Epithelial cell of proximal tubule (primary cell): ENCODE results near the gene DLGAP4. TPM values are rescaled to one million over a fixed set of nuclear protein-coding genes. Genes with fewer than 3 reads are reported as not detected.
"Not testable (repeated sequence)": the region's sequence is repeated elsewhere in the genome, so short reads cannot be mapped to it uniquely, and the experiment has no call there.

ENCODE experiments used
- DNase-seq: peaks from one replicate; pipeline ENCODE4 v3.0.0-alpha.2; 2011; ENCODE audit warnings: low read depth
- H3K4me3 ChIP-seq: 2 replicates; pipeline ENCODE4 v1.5.1; 2011; ENCODE audit warnings: low read depth, mild to moderate bottlenecking, low read length
- CTCF ChIP-seq: conservative IDR thresholded peaks from 2 replicates; pipeline ENCODE4 v1.5.1; 2012; ENCODE audit warnings: low read depth, mild to moderate bottlenecking, low read length
- total RNA-seq: library from RNA; depleted of rRNA; stranded (reverse); fragments of >200 nt; gene quantifications from 2 replicates; pipeline ENCODE4 v1.2.3, GENCODE V29; 2015

Gene DLGAP4
- total RNA-seq, 1 donor from 2014 or later: 41.4 TPM

- no peak overlapping the region for H3K4me3 ChIP-seq
- TF ChIP-seq CTCF: no peak
- DNase-seq: no peak
Measured at GRCh38 chr20:36563374-36563773, 257.2 kb downstream of the DLGAP4 start.

- DNase-seq: not testable (repeated sequence)
Measured at GRCh38 chr20:36564078-36564725, 258.1 kb downstream of the DLGAP4 start.

GRCh38 chr20:36564726-36565121 is 258.6 kb downstream of the DLGAP4 start:
- not testable (repeated sequence) for H3K4me3 ChIP-seq, DNase-seq

More at GRCh38 chr20:36564078-36564725, 258.1 kb downstream of the DLGAP4 start:
- H3K4me3 ChIP-seq: not testable (repeated sequence)

- DNase-seq: no peak
- TF ChIP-seq CTCF: no peak
- H3K4me3 ChIP-seq: no peak overlapping the region
Measured at GRCh38 chr20:36565520-36565919, 259.4 kb downstream of the DLGAP4 start.

- TF ChIP-seq CTCF: no peak
Measured at GRCh38 chr20:36569847-36570429, 263.8 kb downstream of the DLGAP4 start.

GRCh38 chr20:36571564-36572504 is 265.7 kb downstream of the DLGAP4 start:
- DNase-seq: no peak
- no peak overlapping the region for H3K4me3 ChIP-seq
- no peak for TF ChIP-seq CTCF

More at GRCh38 chr20:36569847-36570429, 263.8 kb downstream of the DLGAP4 start:
- DNase-seq: no peak
- no peak overlapping the region for H3K4me3 ChIP-seq

- peak overlapping the region; percentile 84 for H3K4me3 ChIP-seq
- DNase-seq: no peak
Measured at GRCh38 chr20:36572701-36573102, 266.6 kb downstream of the DLGAP4 start.

More at GRCh38 chr20:36572701-36573102, 266.6 kb downstream of the DLGAP4 start:
- TF ChIP-seq CTCF: no peak
